BJ (cell line): ENCODE measurements around the gene HLA-DMA. TPM values are rescaled to one million over a fixed set of nuclear protein-coding genes. Genes with fewer than 3 reads are reported as not detected.

Source experiments
- CTCF ChIA-PET: fragments of 350-600 bp; formaldehyde crosslinking; extraction: SDS; loops from one replicate; lab custom pipeline; 2021; ENCODE audit warnings: antibody characterized with exemption, inconsistent platforms; lab: Yijun Ruan, JAX
- POLR2A ChIA-PET: fragments of 300-600 bp; sonication (Branson Sonifier 250); formaldehyde crosslinking; extraction: SDS; loops from one replicate; lab custom pipeline; 2021; ENCODE audit warnings: antibody characterized with exemption; lab: Charles Lee
- DNase-seq: peaks from one replicate; pipeline ENCODE4 v3.0.0-alpha.2; 2011; ENCODE audit warnings: low read depth
- H3K27me3 ChIP-seq: 2 replicates; pipeline ENCODE4 v1.6.0; 2011; ENCODE audit warnings: low read length; ENCODE audit not compliant: control insufficient read depth, insufficient read depth
- H3K36me3 ChIP-seq: 2 replicates; pipeline ENCODE4 v1.5.1; 2011; ENCODE audit warnings: low read length; ENCODE audit not compliant: control insufficient read depth, insufficient read depth
- H3K4me3 ChIP-seq: 2 replicates; pipeline ENCODE4 v1.5.1; 2011; ENCODE audit warnings: low read depth, mild to moderate bottlenecking, control low read depth, low read length
- polyA minus RNA-seq: library from RNA; depleted of rRNA, polyadenylated mRNA; stranded (reverse); fragments of >200 nt; gene quantifications from 2 replicates; pipeline ENCODE4 v1.2.3, GENCODE V29; 2011; rRNA and poly(A)+ RNA removed
- polyA plus RNA-seq: library from polyadenylated mRNA; depleted of rRNA; stranded (reverse); fragments of >200 nt; gene quantifications from 2 replicates; pipeline ENCODE4 v1.2.3, GENCODE V29; 2011; rRNA removed
- TF ChIP-seq, protein P1 (sequence below): IDR thresholded peaks from 2 replicates; pipeline ENCODE4 v1.5.1; 2011; ENCODE audit warnings: low read depth, mild to moderate bottlenecking, control low read depth, inconsistent platforms, low read length, moderate library complexity; ENCODE audit not compliant: insufficient read depth

The HLA-DMA gene
- polyA plus RNA-seq (3.5 and 3.8 TPM in 2 replicates), polyA minus RNA-seq (0.72 and 2.2 TPM in 2 replicates)

DNA sequence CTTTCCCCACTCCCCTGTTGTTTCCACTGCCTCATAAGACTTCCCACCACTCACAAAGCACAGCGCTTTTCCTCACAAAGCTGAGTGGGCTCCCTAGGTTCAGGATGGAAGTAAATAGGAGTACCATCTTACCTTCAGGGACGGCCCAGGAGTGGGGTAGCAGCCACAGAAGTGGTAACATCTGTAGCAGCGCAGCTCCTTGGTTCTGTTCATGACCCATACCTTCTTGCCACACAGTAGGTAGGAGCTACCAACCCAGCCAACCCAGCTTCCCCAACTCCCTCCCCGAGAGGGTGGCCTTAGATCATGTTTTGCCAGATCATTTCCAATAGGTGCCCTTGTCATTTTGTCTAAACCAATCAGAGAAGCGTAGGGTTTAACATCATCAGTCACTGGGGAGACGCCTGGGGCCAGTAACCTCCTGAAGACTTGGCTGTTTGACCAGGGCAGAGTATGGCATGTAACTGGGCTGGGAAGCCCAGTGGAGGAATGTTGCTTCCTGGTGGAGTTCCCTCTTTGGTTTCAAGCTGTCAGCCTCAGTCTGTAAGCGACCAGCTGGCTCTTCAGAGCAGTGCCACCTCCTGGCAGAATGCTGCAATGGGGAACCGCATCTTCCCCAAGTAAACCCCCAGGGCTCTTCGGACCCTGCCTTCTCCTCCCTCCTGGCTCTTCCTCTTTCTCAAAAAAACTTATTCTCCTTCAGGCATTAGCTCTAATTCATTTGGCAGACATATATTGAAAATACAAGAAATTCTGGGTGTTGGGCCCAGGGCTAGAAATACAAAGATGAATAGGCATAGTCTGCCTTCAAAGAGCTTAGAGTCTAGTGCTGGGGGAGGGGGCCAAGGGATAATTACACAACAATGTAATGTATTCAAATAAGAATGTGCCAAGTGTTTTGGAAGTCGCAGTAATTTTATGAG, at the start of gene HLA-DMA:
HLA-DMA (minus strand) TSS at position 281 of the 923 bp plus-strand sequence; CDS start at position 220, 61 bp downstream.
- Histone ChIP-seq H3K4me3 (no peak within 1 kb of the TSS), H3K27me3 (no peaks in the 10 kb centered on the region), H3K36me3 (no peaks in the 10 kb centered on the region)
- POLR2A ChIA-PET, result interaction anchor here (2.3 kb wide), 1 partner anchor 19 kb away, joined by 16 read pairs; no protein-coding TSS in a partner anchor
- TF ChIP-seq, protein P1, sequence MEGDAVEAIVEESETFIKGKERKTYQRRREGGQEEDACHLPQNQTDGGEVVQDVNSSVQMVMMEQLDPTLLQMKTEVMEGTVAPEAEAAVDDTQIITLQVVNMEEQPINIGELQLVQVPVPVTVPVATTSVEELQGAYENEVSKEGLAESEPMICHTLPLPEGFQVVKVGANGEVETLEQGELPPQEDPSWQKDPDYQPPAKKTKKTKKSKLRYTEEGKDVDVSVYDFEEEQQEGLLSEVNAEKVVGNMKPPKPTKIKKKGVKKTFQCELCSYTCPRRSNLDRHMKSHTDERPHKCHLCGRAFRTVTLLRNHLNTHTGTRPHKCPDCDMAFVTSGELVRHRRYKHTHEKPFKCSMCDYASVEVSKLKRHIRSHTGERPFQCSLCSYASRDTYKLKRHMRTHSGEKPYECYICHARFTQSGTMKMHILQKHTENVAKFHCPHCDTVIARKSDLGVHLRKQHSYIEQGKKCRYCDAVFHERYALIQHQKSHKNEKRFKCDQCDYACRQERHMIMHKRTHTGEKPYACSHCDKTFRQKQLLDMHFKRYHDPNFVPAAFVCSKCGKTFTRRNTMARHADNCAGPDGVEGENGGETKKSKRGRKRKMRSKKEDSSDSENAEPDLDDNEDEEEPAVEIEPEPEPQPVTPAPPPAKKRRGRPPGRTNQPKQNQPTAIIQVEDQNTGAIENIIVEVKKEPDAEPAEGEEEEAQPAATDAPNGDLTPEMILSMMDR, result peak; percentile 88
- CTCF ChIA-PET, result interaction anchor here (0.6 to 6.7 kb wide), 27 partner anchors 11 to 774 kb away, joined by 3 to 66 read pairs (median 6); partner anchors contain the start of genes BRD2, HLA-DMB, PSMB9 and TAP2
- peak; percentile 95 for DNase-seq

DNA sequence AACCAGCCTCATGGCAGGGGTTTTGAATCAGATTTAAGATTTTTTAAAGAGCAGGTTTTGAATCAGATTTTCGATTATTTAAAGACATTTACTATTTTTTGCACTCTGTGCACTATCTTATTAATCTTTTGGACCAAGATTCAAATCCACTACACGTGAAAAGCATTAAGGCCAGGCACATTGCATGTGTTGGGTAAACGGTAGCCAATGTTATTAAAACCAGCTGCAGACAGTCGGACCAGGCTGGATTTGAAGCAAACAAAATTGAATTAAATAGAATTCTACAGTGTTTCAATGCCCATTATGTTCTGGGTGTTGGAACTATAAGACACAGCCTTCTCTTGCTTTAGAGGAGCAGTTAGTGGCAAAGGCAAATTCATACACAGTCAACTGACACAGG, 48.8 kb upstream of the HLA-DMA start:
- no peak for DNase-seq
- ChIA-PET CTCF (interaction anchor here (1.4 to 1.5 kb wide), 2 partner anchors 68 to 144 kb away, joined by 4 to 5 read pairs; no protein-coding TSS in a partner anchor), POLR2A (no interaction called here)
- Histone ChIP-seq H3K27me3 (peaks cover 18% of the 10 kb centered on the region), H3K4me3 (no peak overlapping the region), H3K36me3 (no peaks in the 10 kb centered on the region)
- TF ChIP-seq, protein P1, result no peak

DNA sequence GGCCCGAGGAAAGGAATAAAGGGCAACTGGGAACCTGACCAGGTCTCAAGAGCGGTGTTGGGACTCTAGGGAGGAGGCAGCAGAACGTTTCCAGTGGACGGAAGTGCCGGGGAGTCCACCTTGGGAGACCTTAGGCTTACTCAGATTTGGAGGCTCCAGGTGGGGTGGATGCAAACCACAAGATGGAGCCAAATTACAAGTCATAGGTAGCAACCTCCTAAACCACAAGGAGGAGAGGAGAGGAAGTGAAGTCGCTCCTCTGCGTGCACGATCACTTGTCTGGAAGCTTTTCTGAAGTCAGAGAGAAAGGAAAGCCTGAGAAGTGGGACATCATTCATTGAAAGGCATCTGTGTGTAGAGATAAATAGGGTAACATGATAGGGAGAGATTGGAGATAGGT, 47.2 kb upstream of the HLA-DMA start:
- ChIA-PET POLR2A (no interaction called here), CTCF (interaction anchor here (0.9 to 4.8 kb wide), 4 partner anchors 15 to 197 kb away, joined by 3 to 31 read pairs (median 4); no protein-coding TSS in a partner anchor)
- peaks cover 19% of the 10 kb centered on the region for H3K27me3 ChIP-seq
- TF ChIP-seq, protein P1, result no peak
- DNase-seq, result no peak
- no peaks in the 10 kb centered on the region for H3K36me3 ChIP-seq
- no peak overlapping the region for H3K4me3 ChIP-seq

DNA sequence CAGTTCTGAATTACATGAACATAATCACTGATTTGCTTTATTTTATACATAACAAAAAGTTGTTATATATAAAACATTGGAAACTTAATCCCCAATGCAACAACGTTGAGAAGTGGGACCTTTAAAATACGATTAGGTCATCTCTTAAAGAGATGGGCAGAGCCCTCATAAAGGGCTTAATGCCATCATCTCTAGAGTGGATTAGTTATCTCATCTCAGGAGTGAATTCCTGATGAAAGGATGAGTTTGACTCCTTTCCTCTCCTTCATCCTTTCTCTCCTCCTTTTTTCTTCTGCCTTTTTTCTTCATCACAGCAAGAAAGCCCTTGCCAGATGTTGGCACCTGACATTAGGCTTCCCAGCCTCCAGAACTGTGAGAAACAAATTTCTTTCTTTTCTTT, 42.6 kb upstream of the HLA-DMA start:
- TF ChIP-seq, protein P1, result no peak
- no peak overlapping the region for H3K4me3 ChIP-seq
- no peak for DNase-seq
- H3K36me3 ChIP-seq, result no peaks in the 10 kb centered on the region
- ChIA-PET CTCF (interaction anchor here (1.0 kb wide), 1 partner anchor 19 kb away, joined by 3 read pairs; no protein-coding TSS in a partner anchor), POLR2A (no interaction called here)
- peaks cover 7% of the 10 kb centered on the region for H3K27me3 ChIP-seq

DNA sequence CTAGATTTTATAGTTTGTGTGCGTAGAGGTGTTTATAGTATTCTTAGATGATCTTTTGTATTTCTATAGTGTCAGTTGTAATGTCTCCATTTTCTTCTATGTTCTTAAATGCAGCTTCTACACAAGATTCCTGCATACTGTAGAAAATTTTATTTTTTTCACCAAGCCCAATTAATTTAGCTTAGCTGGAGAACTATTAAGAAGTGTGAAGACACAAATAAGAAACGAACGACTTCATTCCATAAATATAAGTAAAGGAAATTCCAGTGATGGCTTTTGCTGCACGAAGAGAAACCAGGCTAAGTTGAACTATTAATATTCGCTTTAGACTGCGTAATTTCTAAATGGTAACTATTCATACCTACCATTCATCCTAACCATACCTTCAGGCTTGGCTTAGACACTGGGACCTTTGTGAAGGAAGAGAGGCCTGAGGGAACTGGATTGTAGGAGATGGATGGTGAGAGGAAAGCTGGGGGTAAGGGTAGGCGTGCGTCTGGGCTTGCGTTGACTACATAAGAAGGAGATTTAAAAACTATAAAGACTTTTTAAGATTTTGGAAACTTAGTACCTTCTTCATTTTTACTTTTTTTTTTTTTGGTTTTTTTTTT, 40.6 kb upstream of the HLA-DMA start:
- ChIA-PET POLR2A (no interaction called here), CTCF (interaction anchor here (1.0 to 1.6 kb wide), 2 partner anchors 9 to 60 kb away, joined by 4 to 5 read pairs; no protein-coding TSS in a partner anchor)
- peaks cover 3% of the 10 kb centered on the region for H3K27me3 ChIP-seq
- no peak for DNase-seq
- no peaks in the 10 kb centered on the region for H3K36me3 ChIP-seq
- no peak overlapping the region for H3K4me3 ChIP-seq
- TF ChIP-seq, protein P1, result no peak
